ENCODE data around the gene LEMD3.

The LEMD3 gene

GRCh38 chr12:65294641-65295262 lies 125.4 kb downstream of the LEMD3 start:
- Histone ChIP-seq H3K36me3 (replicated peaks) (no peaks in the 10 kb centered on the region), H3K27me3 (replicated peaks) (no peaks in the 10 kb centered on the region), H3K27ac (no peak overlapping the region), H3K4me3 (ENCODE audit: low read depth, low read length) (no peak overlapping the region)
- in situ Hi-C loops (cut with HindIII; ENCODE audit: low pct_ligation_motif_present, low sequenced_read_pairs), result no loop called here
- no peak for DNase-seq
- TF ChIP-seq CTCF (IDR thresholded peaks at IDR 0.05; ENCODE audit: low read depth, low read length, missing control alignments), result no peak

- no peak overlapping the region for H3K27ac ChIP-seq
- no peak for DNase-seq
- in situ Hi-C loops (cut with HindIII; ENCODE audit: low pct_ligation_motif_present, low sequenced_read_pairs), result no loop called here
- no peak for TF ChIP-seq CTCF (IDR thresholded peaks at IDR 0.05; ENCODE audit: low read depth, low read length, missing control alignments)
- H3K4me3 ChIP-seq (ENCODE audit: low read depth, low read length), result no peak overlapping the region
- H3K27me3 ChIP-seq (replicated peaks), result no peaks in the 10 kb centered on the region
- no peaks in the 10 kb centered on the region for H3K36me3 ChIP-seq (replicated peaks)
Measured at GRCh38 chr12:65296508-65297265, 127.3 kb downstream of the LEMD3 start.

Measured in brain microvascular endothelial cell (primary cell).